OCI-LY1 (cell line): Measurements from ENCODE around the gene IFIT1B.

Experiments
- H2AFZ ChIP-seq: fragments of 200-600 bp; sonication (generic), shearing (Covaris generic); 2 replicates; pipeline ENCODE4 v1.6.0; 2014; ENCODE audit warnings: antibody characterized with exemption, mild to moderate bottlenecking, low read length
- H3F3A ChIP-seq: fragments of 200-600 bp; sonication (generic), shearing (Covaris generic); 2 replicates; pipeline ENCODE4 v1.6.0; 2014; ENCODE audit warnings: mild to moderate bottlenecking, antibody characterized with exemption, low read length, moderate library complexity; ENCODE audit not compliant: insufficient read depth
- H3K27ac ChIP-seq: fragments of 200-600 bp; sonication (generic); 2 replicates; pipeline ENCODE4 v1.5.1; 2014; ENCODE audit warnings: low read length, mixed run types, mild to moderate bottlenecking, low read depth; ENCODE audit not compliant: poor library complexity, severe bottlenecking
- H3K27me3 ChIP-seq: fragments of 200-600 bp; sonication (generic); 2 replicates; pipeline ENCODE4 v1.6.0; 2014; ENCODE audit warnings: antibody characterized with exemption, mild to moderate bottlenecking, low read length, moderate library complexity; ENCODE audit not compliant: insufficient read depth
- H3K36me3 ChIP-seq: fragments of 200-600 bp; sonication (generic); 2 replicates; pipeline ENCODE4 v1.6.1; 2014; ENCODE audit warnings: mild to moderate bottlenecking, antibody characterized with exemption, low read length, moderate library complexity, mixed read lengths; ENCODE audit not compliant: insufficient read depth
- H3K4me1 ChIP-seq: fragments of 200-600 bp; sonication (generic); 2 replicates; pipeline ENCODE4 v1.5.1; 2014; ENCODE audit warnings: mild to moderate bottlenecking, low read length, moderate library complexity; ENCODE audit not compliant: insufficient read depth, severe bottlenecking
- H3K4me2 ChIP-seq: fragments of 200-600 bp; sonication (generic), shearing (Covaris generic); 2 replicates; pipeline ENCODE4 v1.6.1; 2014; ENCODE audit warnings: low read length
- H3K4me3 ChIP-seq: fragments of 200-600 bp; sonication (generic); 2 replicates; pipeline ENCODE4 v1.5.1; 2014; ENCODE audit warnings: low read length, low read depth, mild to moderate bottlenecking, mixed read lengths; ENCODE audit not compliant: poor library complexity, severe bottlenecking
- H3K79me2 ChIP-seq: fragments of 200-600 bp; shearing (Covaris generic); 2 replicates; pipeline ENCODE4 v1.6.1; 2016; ENCODE audit warnings: mixed run types, low read length, mixed read lengths; ENCODE audit not compliant: insufficient read depth
- H3K9ac ChIP-seq: fragments of 200-600 bp; sonication (generic), shearing (Covaris generic); 2 replicates; pipeline ENCODE4 v1.6.1; 2014; ENCODE audit warnings: mild to moderate bottlenecking, low read length, mixed read lengths
- H3K9me2 ChIP-seq: fragments of 200-600 bp; sonication (generic), shearing (Covaris generic); 2 replicates; pipeline ENCODE4 v1.6.1; 2014; ENCODE audit warnings: low read depth, mild to moderate bottlenecking, low read length, mixed read lengths
- H3K9me3 ChIP-seq: fragments of 200-600 bp; shearing (Covaris generic); 2 replicates; pipeline ENCODE4 v1.6.1; 2014; ENCODE audit warnings: low read length, mixed read lengths
- H4K20me1 ChIP-seq: fragments of 200-600 bp; sonication (generic), shearing (Covaris generic); 2 replicates; pipeline ENCODE4 v1.6.0; 2016; ENCODE audit warnings: mild to moderate bottlenecking, low read length; ENCODE audit not compliant: insufficient read depth
- CTCF ChIP-seq: fragments of 200-600 bp; sonication (generic), shearing (Covaris generic); IDR thresholded peaks from 2 replicates; pipeline ENCODE4 v1.5.1; 2017; ENCODE audit warnings: mild to moderate bottlenecking, antibody characterized with exemption, low read length, moderate library complexity, mixed read lengths
- EZH2 ChIP-seq: fragments of 200-600 bp; sonication (generic), shearing (Covaris generic); IDR thresholded peaks from 2 replicates; pipeline ENCODE4 v1.8.0; 2017; ENCODE audit warnings: borderline replicate concordance, mixed run types, mild to moderate bottlenecking, antibody characterized with exemption, low read length, moderate library complexity, mixed read lengths

IFIT1B gene

DNA sequence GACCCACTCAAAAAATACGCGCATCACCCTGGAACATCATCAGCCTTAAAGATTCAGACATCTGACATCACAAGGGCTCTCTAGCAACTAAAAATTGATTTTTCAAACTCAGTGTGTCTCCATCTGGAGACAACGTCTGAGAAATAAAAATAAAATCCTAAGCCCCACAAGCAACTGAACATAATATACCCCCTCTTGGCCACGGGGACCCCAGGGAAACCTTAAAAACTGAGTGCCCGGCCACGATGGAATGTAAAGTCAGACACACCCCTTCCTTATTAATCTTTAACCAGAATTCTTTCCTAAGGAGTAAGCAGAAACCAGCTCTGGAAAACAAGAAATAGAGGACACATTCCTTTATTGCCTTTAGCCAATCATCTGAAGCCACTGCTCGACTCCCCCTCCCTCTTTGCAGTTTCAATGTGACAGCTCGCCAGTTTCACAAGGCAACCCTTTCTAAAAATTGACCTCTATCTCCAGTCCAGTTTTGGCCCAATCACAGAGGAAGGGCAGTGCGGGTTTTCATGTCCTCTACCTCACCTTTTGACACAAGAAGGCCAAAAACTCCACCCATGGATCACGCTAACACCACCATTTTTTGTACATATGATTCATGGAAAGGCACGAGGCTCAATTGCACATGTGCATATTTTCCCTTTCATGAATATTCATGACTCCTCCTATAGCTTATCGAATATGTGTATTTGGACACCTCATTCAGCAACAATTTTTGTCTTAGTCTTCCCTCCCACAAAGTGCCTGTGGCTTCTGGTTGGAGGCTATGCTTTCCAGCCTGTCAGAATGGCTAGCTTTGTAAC, 25.9 kb upstream of the IFIT1B start:
- Histone ChIP-seq H3K9me3 (no peaks in the 10 kb centered on the region), H3K9ac (no peak overlapping the region), H3K79me2 (no peaks in the 10 kb centered on the region), H3K4me1 (no peaks in the 10 kb centered on the region), H2AFZ (no peak overlapping the region), H4K20me1 (no peaks in the 10 kb centered on the region), H3K4me2 (no peak overlapping the region), H3K27ac (no peak overlapping the region), H3K9me2 (no peaks in the 10 kb centered on the region), H3K36me3 (no peaks in the 10 kb centered on the region), H3K4me3 (no peak overlapping the region), H3F3A (no peaks in the 10 kb centered on the region), H3K27me3 (no peaks in the 10 kb centered on the region)
- TF ChIP-seq EZH2 = no peak
- TF ChIP-seq CTCF = no peak

- no peaks in the 10 kb centered on the region for H3F3A ChIP-seq
- no peak overlapping the region for H3K4me2 ChIP-seq
- no peaks in the 10 kb centered on the region for H3K4me1 ChIP-seq
- H3K79me2 ChIP-seq = no peaks in the 10 kb centered on the region
- H3K27me3 ChIP-seq = no peaks in the 10 kb centered on the region
- H3K9me3 ChIP-seq = no peaks in the 10 kb centered on the region
- TF ChIP-seq EZH2 (no peak), CTCF (no peak)
- H3K4me3 ChIP-seq = no peak overlapping the region
- H3K9me2 ChIP-seq = no peaks in the 10 kb centered on the region
- H2AFZ ChIP-seq = no peak overlapping the region
- no peaks in the 10 kb centered on the region for H3K36me3 ChIP-seq
- no peak overlapping the region for H3K27ac ChIP-seq
- H4K20me1 ChIP-seq = no peaks in the 10 kb centered on the region
- H3K9ac ChIP-seq = no peak overlapping the region
Observed at GRCh38 chr10:89352802-89353201, 25.1 kb upstream of the IFIT1B start.

- Histone ChIP-seq H3K27ac (no peak overlapping the region), H3K9me3 (no peaks in the 10 kb centered on the region), H3K4me1 (no peaks in the 10 kb centered on the region), H4K20me1 (no peaks in the 10 kb centered on the region), H3K36me3 (no peaks in the 10 kb centered on the region), H3K9me2 (no peaks in the 10 kb centered on the region), H3K4me2 (no peak overlapping the region), H3K4me3 (no peak overlapping the region), H3K79me2 (no peaks in the 10 kb centered on the region), H3K27me3 (no peaks in the 10 kb centered on the region), H2AFZ (no peak overlapping the region), H3K9ac (no peak overlapping the region), H3F3A (no peaks in the 10 kb centered on the region)
- no peak for TF ChIP-seq CTCF
- no peak for TF ChIP-seq EZH2
Observed at GRCh38 chr10:89355394-89355931, 22.4 kb upstream of the IFIT1B start.
